PC-9 (cell line): Measurements from ENCODE around the gene SLX4IP. TPM values are rescaled to one million over a fixed set of nuclear protein-coding genes. Genes with fewer than 3 reads are reported as not detected.

Source experiments
- BruUV-seq: library from RNA; stranded (reverse); fragments of 400-500 nt; replicated peaks from 2 replicates; lab custom pipeline; 2021; lab: Mats Ljungman, UMichigan
- CTCF ChIA-PET: fragments of 300-600 bp; sonication (Branson Sonifier 250); formaldehyde crosslinking; loops from one replicate; lab custom pipeline; 2022; ENCODE audit warnings: antibody characterized with exemption; lab: Charles Lee
- POLR2A ChIA-PET: fragments of 300-600 bp; sonication (Branson Sonifier 250); formaldehyde crosslinking; loops from one replicate; lab custom pipeline; 2022; ENCODE audit warnings: antibody characterized with exemption; ENCODE audit not compliant: unreplicated experiment; lab: Charles Lee
- DNase-seq, 2 experiments: peaks; one replicate each; pipeline versions ENCODE4 v3.0.0 to v3.0.0-alpha.2; 2015 to 2022; ENCODE audit warnings: mixed read lengths in 1 of 2
- H2AFZ ChIP-seq: fragments of 200-600 bp; sonication (generic); 2 replicates; pipeline ENCODE4 v1.8.1; 2017; ENCODE audit warnings: antibody characterized with exemption
- H3F3A ChIP-seq: fragments of 200-600 bp; sonication (generic); 2 replicates; pipeline ENCODE4 v1.8.1; 2017; ENCODE audit warnings: antibody characterized with exemption, mild to moderate bottlenecking, low read depth; ENCODE audit not compliant: insufficient read depth
- H3K27ac ChIP-seq: fragments of 200-600 bp; sonication (generic); 2 replicates; pipeline ENCODE4 v1.6.1; 2016; ENCODE audit warnings: mixed run types
- H3K27me3 ChIP-seq: fragments of 200-600 bp; sonication (generic); 2 replicates; pipeline ENCODE4 v1.6.1; 2016; ENCODE audit warnings: low read depth, mixed run types; ENCODE audit not compliant: insufficient read depth
- H3K36me3 ChIP-seq: fragments of 200-600 bp; sonication (generic); 2 replicates; pipeline ENCODE4 v1.6.1; 2016; ENCODE audit warnings: low read depth, mixed run types
- H3K4me1 ChIP-seq: fragments of 200-600 bp; sonication (generic); replicated peaks from 2 replicates; pipeline ENCODE4 v1.6.1; 2016; ENCODE audit warnings: mixed run types; ENCODE audit not compliant: insufficient read depth
- H3K4me2 ChIP-seq: fragments of 200-600 bp; sonication (generic); 2 replicates; pipeline ENCODE4 v1.6.1; 2017; ENCODE audit warnings: mixed run types
- H3K4me3 ChIP-seq: fragments of 200-600 bp; sonication (generic); 2 replicates; pipeline ENCODE4 v1.6.1; 2016; ENCODE audit warnings: mixed run types
- H3K79me2 ChIP-seq: fragments of 200-600 bp; sonication (generic); 2 replicates; pipeline ENCODE4 v1.6.1; 2017; ENCODE audit warnings: low read depth, mixed run types
- H3K9me2 ChIP-seq: fragments of 200-600 bp; sonication (generic); 2 replicates; pipeline ENCODE4 v1.8.1; 2017; ENCODE audit warnings: mild to moderate bottlenecking; ENCODE audit not compliant: insufficient read depth
- H3K9me3 ChIP-seq: fragments of 200-600 bp; sonication (generic); 2 replicates; pipeline ENCODE4 v1.8.1; 2016; ENCODE audit warnings: low read depth; ENCODE audit not compliant: insufficient read depth
- H4K20me1 ChIP-seq: fragments of 200-600 bp; sonication (generic); 2 replicates; pipeline ENCODE4 v1.8.1; 2017; ENCODE audit not compliant: insufficient read depth
- EZH2 ChIP-seq: fragments of 200-600 bp; sonication (generic); IDR thresholded peaks from 2 replicates; pipeline ENCODE4 v1.8.0; 2017; ENCODE audit warnings: antibody characterized with exemption, low read depth
- intact Hi-C: fragments of 100-400 bp; cut with micrococcal nuclease; formaldehyde crosslinking; loops from one replicate; pipeline ENCODE4 v1.10.0; 2022; ENCODE audit not compliant: unreplicated experiment
- total RNA-seq: library from RNA; stranded (reverse); gene quantifications from 2 replicates; pipeline ENCODE4 v1.2.3, GENCODE V29; 2021
- TF ChIP-seq, protein P1 (sequence below): fragments of 200-600 bp; sonication (generic); conservative IDR thresholded peaks from 2 replicates; pipeline ENCODE4 v1.6.1; 2017; ENCODE audit warnings: mixed run types, antibody characterized with exemption, mild to moderate bottlenecking, moderate library complexity

Gene SLX4IP
- total RNA-seq, 1 experiment from 2014 or later, result 13.4 TPM

DNA sequence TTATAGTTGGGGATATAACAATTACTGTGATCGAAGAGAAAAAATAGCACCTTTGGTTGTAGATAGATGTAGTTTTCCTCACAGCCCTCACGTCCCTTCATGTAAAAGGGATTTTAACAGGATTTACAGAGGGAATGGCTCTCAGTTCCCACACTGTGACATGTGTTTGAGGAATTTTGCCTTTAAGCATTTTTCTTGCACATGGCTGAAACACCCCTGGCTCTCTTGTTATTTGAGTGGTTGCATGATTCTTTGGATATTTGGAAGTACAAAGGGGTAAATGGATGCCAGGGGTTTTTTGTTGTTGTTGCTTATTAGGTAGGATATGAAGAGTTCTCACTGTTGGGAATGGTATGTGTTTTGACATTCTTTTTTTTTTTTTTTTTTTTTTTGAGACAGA is 190.5 kb downstream of the SLX4IP start:
- no peaks in the 10 kb centered on the region for H3K27me3 ChIP-seq
- no peak overlapping the region for H3K4me3 ChIP-seq
- H3K9me2 ChIP-seq, result no peaks in the 10 kb centered on the region
- POLR2A ChIA-PET, result no interaction called here
- no peaks in the 10 kb centered on the region for H3K79me2 ChIP-seq
- H3K4me2 ChIP-seq, result no peak overlapping the region
- no peaks in the 10 kb centered on the region for H3F3A ChIP-seq
- BruUV-seq, result no TSS peak
- CTCF ChIA-PET, result no interaction called here
- intact Hi-C loops, result no loop called here
- H3K27ac ChIP-seq, result no peak overlapping the region
- H3K36me3 ChIP-seq, result no peaks in the 10 kb centered on the region
- H2AFZ ChIP-seq, result no peak overlapping the region
- H3K9me3 ChIP-seq, result no peaks in the 10 kb centered on the region
- TF ChIP-seq EZH2, result no peak
- TF ChIP-seq, protein P1, sequence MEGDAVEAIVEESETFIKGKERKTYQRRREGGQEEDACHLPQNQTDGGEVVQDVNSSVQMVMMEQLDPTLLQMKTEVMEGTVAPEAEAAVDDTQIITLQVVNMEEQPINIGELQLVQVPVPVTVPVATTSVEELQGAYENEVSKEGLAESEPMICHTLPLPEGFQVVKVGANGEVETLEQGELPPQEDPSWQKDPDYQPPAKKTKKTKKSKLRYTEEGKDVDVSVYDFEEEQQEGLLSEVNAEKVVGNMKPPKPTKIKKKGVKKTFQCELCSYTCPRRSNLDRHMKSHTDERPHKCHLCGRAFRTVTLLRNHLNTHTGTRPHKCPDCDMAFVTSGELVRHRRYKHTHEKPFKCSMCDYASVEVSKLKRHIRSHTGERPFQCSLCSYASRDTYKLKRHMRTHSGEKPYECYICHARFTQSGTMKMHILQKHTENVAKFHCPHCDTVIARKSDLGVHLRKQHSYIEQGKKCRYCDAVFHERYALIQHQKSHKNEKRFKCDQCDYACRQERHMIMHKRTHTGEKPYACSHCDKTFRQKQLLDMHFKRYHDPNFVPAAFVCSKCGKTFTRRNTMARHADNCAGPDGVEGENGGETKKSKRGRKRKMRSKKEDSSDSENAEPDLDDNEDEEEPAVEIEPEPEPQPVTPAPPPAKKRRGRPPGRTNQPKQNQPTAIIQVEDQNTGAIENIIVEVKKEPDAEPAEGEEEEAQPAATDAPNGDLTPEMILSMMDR, result no peak
- no peaks in the 10 kb centered on the region for H4K20me1 ChIP-seq
- no peak for DNase-seq
- H3K4me1 ChIP-seq, result no peaks in the 10 kb centered on the region

DNA sequence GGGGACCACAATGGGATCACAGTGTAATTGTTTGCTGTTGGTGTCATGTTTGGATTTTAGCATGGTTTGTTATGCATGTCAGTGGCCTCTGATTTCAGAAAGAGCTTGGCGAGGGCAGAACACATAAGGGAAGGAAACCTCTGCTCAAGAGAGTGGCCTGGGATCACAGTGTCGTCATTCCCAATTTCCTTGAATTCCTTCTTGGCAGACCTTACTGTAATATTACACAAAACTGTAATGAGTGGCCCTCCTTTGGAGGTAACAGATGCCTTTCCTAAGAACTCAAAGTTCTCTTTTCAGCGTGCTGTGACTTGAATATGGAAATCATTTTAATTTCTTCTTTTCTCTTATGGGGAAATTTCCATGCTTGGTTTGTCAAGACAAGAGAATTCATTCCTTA is 191.8 kb downstream of the SLX4IP start:
- H3K27ac ChIP-seq, result no peak overlapping the region
- no peak overlapping the region for H3K4me3 ChIP-seq
- no peaks in the 10 kb centered on the region for H3K36me3 ChIP-seq
- no peaks in the 10 kb centered on the region for H3K9me2 ChIP-seq
- TF ChIP-seq EZH2, result no peak
- TF ChIP-seq, protein P1, result no peak
- no TSS peak for BruUV-seq
- H3F3A ChIP-seq, result no peaks in the 10 kb centered on the region
- no peaks in the 10 kb centered on the region for H4K20me1 ChIP-seq
- no peaks in the 10 kb centered on the region for H3K4me1 ChIP-seq
- intact Hi-C loops, result no loop called here
- no peak overlapping the region for H3K4me2 ChIP-seq
- H3K9me3 ChIP-seq, result no peaks in the 10 kb centered on the region
- no peaks in the 10 kb centered on the region for H3K27me3 ChIP-seq
- H3K79me2 ChIP-seq, result no peaks in the 10 kb centered on the region
- CTCF ChIA-PET, result no interaction called here
- no peak overlapping the region for H2AFZ ChIP-seq
- no peak for DNase-seq
- POLR2A ChIA-PET, result no interaction called here

- intact Hi-C loops, result no loop called here
- BruUV-seq, result no TSS peak
- POLR2A ChIA-PET, result no interaction called here
Observed at GRCh38 chr20:10629946-10630650, 195.0 kb downstream of the SLX4IP start.

More at GRCh38 chr20:10629946-10630650, 195.0 kb downstream of the SLX4IP start:
- no peaks in the 10 kb centered on the region for H3K9me3 ChIP-seq
- H3K4me3 ChIP-seq, result no peak overlapping the region
- no peaks in the 10 kb centered on the region for H3K4me1 ChIP-seq
- DNase-seq, result no peak
- H3K4me2 ChIP-seq, result no peak overlapping the region
- no peaks in the 10 kb centered on the region for H4K20me1 ChIP-seq
- no peak for TF ChIP-seq EZH2
- TF ChIP-seq, protein P1, result no peak
- no peak overlapping the region for H2AFZ ChIP-seq
- no peaks in the 10 kb centered on the region for H3K36me3 ChIP-seq
- H3K27me3 ChIP-seq, result no peaks in the 10 kb centered on the region
- no peaks in the 10 kb centered on the region for H3K9me2 ChIP-seq
- CTCF ChIA-PET, result no interaction called here
- no peaks in the 10 kb centered on the region for H3K79me2 ChIP-seq
- H3F3A ChIP-seq, result no peaks in the 10 kb centered on the region
- no peak overlapping the region for H3K27ac ChIP-seq
